Calu3 (cell line): ENCODE results near the gene RYR3. TPM values are rescaled to one million over a fixed set of nuclear protein-coding genes. Genes with fewer than 3 reads are reported as not detected.

Experiments used
- BruUV-seq: library from RNA; stranded (reverse); fragments of 400-500 nt; replicated peaks from 2 replicates; lab custom pipeline; 2021; lab: Mats Ljungman, UMichigan
- CTCF ChIA-PET: fragments of 300-600 bp; sonication (Branson Sonifier 250); formaldehyde crosslinking; loops from one replicate; lab custom pipeline; 2022; ENCODE audit warnings: antibody characterized with exemption; lab: Charles Lee
- DNase-seq: peaks from one replicate; pipeline ENCODE4 v3.0.0; 2022
- H3K27ac Mint-ChIP-seq: one replicate; pipeline ENCODE4 v1.8.0; 2022; ENCODE audit warnings: mixed read lengths; ENCODE audit not compliant: unreplicated experiment
- H3K27me3 Mint-ChIP-seq: one replicate; pipeline ENCODE4 v1.8.0; 2022; ENCODE audit warnings: mixed read lengths; ENCODE audit not compliant: unreplicated experiment
- H3K36me3 Mint-ChIP-seq: one replicate; pipeline ENCODE4 v1.8.0; 2022; ENCODE audit warnings: mild to moderate bottlenecking, moderate library complexity, mixed read lengths; ENCODE audit not compliant: insufficient read depth, unreplicated experiment
- H3K4me1 Mint-ChIP-seq: one replicate; pipeline ENCODE4 v1.8.0; 2022; ENCODE audit warnings: mild to moderate bottlenecking, low read depth, mixed read lengths; ENCODE audit not compliant: unreplicated experiment
- H3K4me3 Mint-ChIP-seq: one replicate; pipeline ENCODE4 v1.8.0; 2022; ENCODE audit warnings: mild to moderate bottlenecking, low read depth, moderate library complexity, mixed read lengths; ENCODE audit not compliant: unreplicated experiment
- H3K9me3 Mint-ChIP-seq: one replicate; pipeline ENCODE4 v1.8.0; 2022; ENCODE audit warnings: low read depth, mixed read lengths; ENCODE audit not compliant: unreplicated experiment
- intact Hi-C: fragments of 100-400 bp; cut with micrococcal nuclease; formaldehyde crosslinking; loops from one replicate; pipeline ENCODE4 v1.10.0; 2022; ENCODE audit not compliant: unreplicated experiment
- total RNA-seq: library from RNA; stranded (reverse); gene quantifications from 2 replicates; pipeline ENCODE4 v1.2.3, GENCODE V29; 2022
- TF ChIP-seq, protein P1 (sequence below): fragments of 200-600 bp; IDR thresholded peaks from one replicate; pipeline ENCODE4 v1.8.0; 2022; ENCODE audit warnings: antibody characterized with exemption; ENCODE audit not compliant: unreplicated experiment

RYR3 gene
- total RNA-seq, 1 experiment from 2014 or later, result not detected

- Mint-ChIP-seq H3K4me3 (no peak overlapping the region), H3K4me1 (no peaks in the 10 kb centered on the region), H3K27me3 (no peaks in the 10 kb centered on the region), H3K9me3 (no peaks in the 10 kb centered on the region), H3K36me3 (no peaks in the 10 kb centered on the region), H3K27ac (no peak overlapping the region)
- no peak for DNase-seq
- intact Hi-C loops, result no loop called here
- no TSS peak for BruUV-seq
- CTCF ChIA-PET, result no interaction called here
- TF ChIP-seq, protein P1, sequence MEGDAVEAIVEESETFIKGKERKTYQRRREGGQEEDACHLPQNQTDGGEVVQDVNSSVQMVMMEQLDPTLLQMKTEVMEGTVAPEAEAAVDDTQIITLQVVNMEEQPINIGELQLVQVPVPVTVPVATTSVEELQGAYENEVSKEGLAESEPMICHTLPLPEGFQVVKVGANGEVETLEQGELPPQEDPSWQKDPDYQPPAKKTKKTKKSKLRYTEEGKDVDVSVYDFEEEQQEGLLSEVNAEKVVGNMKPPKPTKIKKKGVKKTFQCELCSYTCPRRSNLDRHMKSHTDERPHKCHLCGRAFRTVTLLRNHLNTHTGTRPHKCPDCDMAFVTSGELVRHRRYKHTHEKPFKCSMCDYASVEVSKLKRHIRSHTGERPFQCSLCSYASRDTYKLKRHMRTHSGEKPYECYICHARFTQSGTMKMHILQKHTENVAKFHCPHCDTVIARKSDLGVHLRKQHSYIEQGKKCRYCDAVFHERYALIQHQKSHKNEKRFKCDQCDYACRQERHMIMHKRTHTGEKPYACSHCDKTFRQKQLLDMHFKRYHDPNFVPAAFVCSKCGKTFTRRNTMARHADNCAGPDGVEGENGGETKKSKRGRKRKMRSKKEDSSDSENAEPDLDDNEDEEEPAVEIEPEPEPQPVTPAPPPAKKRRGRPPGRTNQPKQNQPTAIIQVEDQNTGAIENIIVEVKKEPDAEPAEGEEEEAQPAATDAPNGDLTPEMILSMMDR, result no peak
Measured at GRCh38 chr15:33874156-33874555, 563.4 kb downstream of the RYR3 start.

DNA sequence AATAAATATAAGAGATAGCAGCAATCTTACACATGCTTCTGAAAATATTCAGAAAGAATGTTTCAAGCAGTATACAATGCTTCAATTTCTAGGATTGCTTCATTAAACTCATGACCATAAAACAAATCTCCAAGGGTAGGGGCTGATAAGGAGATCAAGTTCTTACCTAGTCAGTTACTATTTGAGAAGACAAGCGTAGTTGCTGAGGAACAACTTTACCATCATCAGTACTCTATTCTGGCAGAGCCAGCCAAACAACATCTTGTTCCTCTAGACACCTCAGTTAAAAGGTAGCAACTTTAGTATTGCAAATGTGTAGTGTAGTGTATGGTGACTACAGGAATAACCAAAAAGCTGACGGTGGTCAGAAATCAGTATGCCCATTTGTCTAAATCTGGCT, 572.2 kb downstream of the RYR3 start:
- DNase-seq, result no peak
- Mint-ChIP-seq H3K36me3 (no peaks in the 10 kb centered on the region), H3K4me1 (no peaks in the 10 kb centered on the region), H3K9me3 (no peaks in the 10 kb centered on the region), H3K27me3 (no peaks in the 10 kb centered on the region), H3K27ac (no peak overlapping the region), H3K4me3 (no peak overlapping the region)
- CTCF ChIA-PET, result no interaction called here
- TF ChIP-seq, protein P1, result no peak
- BruUV-seq, result no TSS peak
- intact Hi-C loops, result no loop called here

GRCh38 chr15:33888176-33888575, 577.4 kb downstream of the RYR3 start:
- TF ChIP-seq, protein P1, result no peak
- no peak overlapping the region for H3K4me3 Mint-ChIP-seq
- H3K4me1 Mint-ChIP-seq, result no peaks in the 10 kb centered on the region
- CTCF ChIA-PET, result no interaction called here
- DNase-seq, result no peak
- intact Hi-C loops, result no loop called here
- no TSS peak for BruUV-seq
- H3K27ac Mint-ChIP-seq, result no peak overlapping the region
- H3K9me3 Mint-ChIP-seq, result no peaks in the 10 kb centered on the region
- no peaks in the 10 kb centered on the region for H3K27me3 Mint-ChIP-seq
- no peaks in the 10 kb centered on the region for H3K36me3 Mint-ChIP-seq

DNA sequence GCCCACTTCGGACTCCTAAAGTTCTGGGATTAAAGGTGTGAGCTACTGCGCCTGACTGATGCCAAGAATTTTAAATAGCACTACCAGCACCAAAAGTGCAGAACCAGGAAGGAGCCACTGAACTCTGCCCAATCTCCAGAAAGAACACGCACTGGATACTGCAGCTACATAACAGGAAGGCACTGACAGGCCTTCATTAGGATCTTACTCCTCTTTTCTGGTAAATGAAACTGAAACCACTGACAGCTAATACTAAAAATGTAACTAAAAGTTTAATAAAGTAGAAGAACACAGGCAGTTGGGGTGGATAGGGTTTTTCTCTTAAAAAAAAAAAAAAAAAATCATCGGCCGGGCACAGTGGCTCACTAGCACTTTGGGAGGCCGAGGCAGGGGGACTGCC, 583.4 kb downstream of the RYR3 start:
- no peak for DNase-seq
- no TSS peak for BruUV-seq
- Mint-ChIP-seq H3K4me1 (no peaks in the 10 kb centered on the region), H3K9me3 (no peaks in the 10 kb centered on the region), H3K4me3 (no peak overlapping the region), H3K27me3 (no peaks in the 10 kb centered on the region), H3K36me3 (no peaks in the 10 kb centered on the region), H3K27ac (no peak overlapping the region)
- CTCF ChIA-PET, result no interaction called here
- TF ChIP-seq, protein P1, result no peak
- intact Hi-C loops, result no loop called here

DNA sequence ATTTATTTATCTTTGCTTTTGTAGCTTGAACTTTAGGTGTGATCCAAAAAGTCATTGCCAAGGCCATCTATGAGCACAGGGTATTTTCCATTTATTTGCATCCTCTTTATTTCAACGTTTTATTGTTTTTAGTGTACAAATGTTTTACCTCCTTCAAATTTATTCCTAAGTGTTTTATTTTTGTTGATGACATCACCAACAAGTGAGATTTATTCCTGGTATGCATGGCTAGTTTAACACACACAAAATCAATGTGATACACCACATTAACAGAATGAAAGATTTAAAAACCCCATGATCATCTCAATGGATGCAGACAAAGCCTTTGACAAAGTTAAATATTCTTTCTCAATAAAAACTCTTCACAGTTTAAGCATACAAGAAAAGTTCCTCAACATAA, 591.3 kb downstream of the RYR3 start:
- TF ChIP-seq, protein P1, result no peak
- H3K27ac Mint-ChIP-seq, result no peak overlapping the region
- no peaks in the 10 kb centered on the region for H3K4me1 Mint-ChIP-seq
- DNase-seq, result no peak
- no TSS peak for BruUV-seq
- intact Hi-C loops, result no loop called here
- no peaks in the 10 kb centered on the region for H3K9me3 Mint-ChIP-seq
- no peaks in the 10 kb centered on the region for H3K27me3 Mint-ChIP-seq
- CTCF ChIA-PET, result no interaction called here
- H3K36me3 Mint-ChIP-seq, result no peaks in the 10 kb centered on the region
- no peak overlapping the region for H3K4me3 Mint-ChIP-seq
